D721Med (cell line): ENCODE data around the gene FKBP10.

Experiments used
- DNase-seq: peaks from one replicate; pipeline ENCODE4 v3.0.0; 2011; ENCODE audit warnings: low spot score; ENCODE audit not compliant: insufficient read length
- FAIRE-seq: peaks from 2 replicates; lab custom pipeline; 2011; peaks lifted over from hg19 to GRCh38; lab: Jason Lieb, UNC
- CTCF ChIP-seq: IDR thresholded peaks from 2 replicates; pipeline ENCODE4 v1.5.1; 2012; ENCODE audit warnings: mild to moderate bottlenecking, control low read depth; ENCODE audit not compliant: insufficient read depth; ENCODE audit errors: missing control alignments

The FKBP10 gene

GRCh38 chr17:41769985-41770384, 42.8 kb upstream of the FKBP10 start:
- FAIRE-seq (no peak), DNase-seq (no peak)
- TF ChIP-seq CTCF: no peak

GRCh38 chr17:41771389-41772206, 41.2 kb upstream of the FKBP10 start:
- FAIRE-seq: no peak
- TF ChIP-seq CTCF: no peak
- no peak for DNase-seq

- FAIRE-seq (no peak), DNase-seq (no peak)
- no peak for TF ChIP-seq CTCF
Measured at GRCh38 chr17:41772218-41772585, 40.6 kb upstream of the FKBP10 start.

- FAIRE-seq: no peak
- no peak for TF ChIP-seq CTCF
- DNase-seq: no peak
Measured at GRCh38 chr17:41772586-41773189, 40.1 kb upstream of the FKBP10 start.

- FAIRE-seq: no peak
- no peak for DNase-seq
Measured at GRCh38 chr17:41773190-41773588, 39.6 kb upstream of the FKBP10 start.

GRCh38 chr17:41773731-41774193, 39.0 kb upstream of the FKBP10 start:
- TF ChIP-seq CTCF: no peak
- FAIRE-seq (no peak), DNase-seq (no peak)

More at GRCh38 chr17:41773190-41773588, 39.6 kb upstream of the FKBP10 start:
- TF ChIP-seq CTCF: no peak
